BE2C (cell line): Measurements from ENCODE around the gene MTHFS.

Experiments used
- DNase-seq: peaks from one replicate; pipeline ENCODE4 v3.0.0-alpha.2; 2020
- H3K27me3 ChIP-seq: fragments of 250-450 bp; sonication (Bioruptor Pico); 2 replicates; pipeline ENCODE4 v1.5.1; 2020; ENCODE audit warnings: mild to moderate bottlenecking
- H3K36me3 ChIP-seq: fragments of 250-450 bp; sonication (Bioruptor Pico); 2 replicates; pipeline ENCODE4 v1.5.1; 2020; ENCODE audit warnings: mild to moderate bottlenecking
- H3K4me1 ChIP-seq: fragments of 250-450 bp; sonication (Bioruptor Pico); 2 replicates; pipeline ENCODE4 v1.5.1; 2020
- H3K4me3 ChIP-seq: 2 replicates; pipeline ENCODE4 v1.5.1; 2011; ENCODE audit warnings: low read depth, low read length
- H3K9me3 ChIP-seq: fragments of 250-450 bp; sonication (Bioruptor Pico); 2 replicates; pipeline ENCODE4 v1.5.1; 2020
- TF ChIP-seq, protein P1 (sequence below): IDR thresholded peaks from 2 replicates; pipeline ENCODE4 v1.5.1; 2012; ENCODE audit warnings: mild to moderate bottlenecking, low read depth, low read length

Gene MTHFS

DNA sequence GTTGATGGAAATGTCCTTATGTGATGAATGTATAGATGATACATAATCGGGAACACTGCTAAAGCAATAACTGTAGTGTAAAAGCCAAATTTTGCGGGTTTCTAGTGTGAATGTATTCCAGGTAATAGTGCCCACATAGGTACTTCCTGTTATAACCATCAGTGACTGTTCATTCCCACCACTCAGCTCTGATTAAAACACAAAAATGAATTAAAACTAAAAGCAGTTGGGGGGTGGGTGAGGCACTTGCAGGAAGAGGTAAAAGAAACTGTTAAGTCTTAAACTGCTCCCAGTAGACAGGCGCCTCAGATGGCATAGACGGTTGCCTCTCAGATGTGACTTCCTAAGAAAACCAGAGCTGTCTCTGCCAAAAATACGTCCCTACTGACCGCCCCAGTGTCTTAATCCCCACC is 893 bp upstream of the MTHFS start:
- Histone ChIP-seq H3K9me3 (no peaks in the 10 kb centered on the region), H3K27me3 (no peaks in the 10 kb centered on the region), H3K4me1 (peaks cover 24% of the 10 kb centered on the region; the same call in 1 of the 2 replicates), H3K36me3 (no peaks in the 10 kb centered on the region), H3K4me3 (peak overlapping the region; percentile 71)
- TF ChIP-seq, protein P1, sequence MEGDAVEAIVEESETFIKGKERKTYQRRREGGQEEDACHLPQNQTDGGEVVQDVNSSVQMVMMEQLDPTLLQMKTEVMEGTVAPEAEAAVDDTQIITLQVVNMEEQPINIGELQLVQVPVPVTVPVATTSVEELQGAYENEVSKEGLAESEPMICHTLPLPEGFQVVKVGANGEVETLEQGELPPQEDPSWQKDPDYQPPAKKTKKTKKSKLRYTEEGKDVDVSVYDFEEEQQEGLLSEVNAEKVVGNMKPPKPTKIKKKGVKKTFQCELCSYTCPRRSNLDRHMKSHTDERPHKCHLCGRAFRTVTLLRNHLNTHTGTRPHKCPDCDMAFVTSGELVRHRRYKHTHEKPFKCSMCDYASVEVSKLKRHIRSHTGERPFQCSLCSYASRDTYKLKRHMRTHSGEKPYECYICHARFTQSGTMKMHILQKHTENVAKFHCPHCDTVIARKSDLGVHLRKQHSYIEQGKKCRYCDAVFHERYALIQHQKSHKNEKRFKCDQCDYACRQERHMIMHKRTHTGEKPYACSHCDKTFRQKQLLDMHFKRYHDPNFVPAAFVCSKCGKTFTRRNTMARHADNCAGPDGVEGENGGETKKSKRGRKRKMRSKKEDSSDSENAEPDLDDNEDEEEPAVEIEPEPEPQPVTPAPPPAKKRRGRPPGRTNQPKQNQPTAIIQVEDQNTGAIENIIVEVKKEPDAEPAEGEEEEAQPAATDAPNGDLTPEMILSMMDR, result no peak
- DNase-seq, result no peak

DNA sequence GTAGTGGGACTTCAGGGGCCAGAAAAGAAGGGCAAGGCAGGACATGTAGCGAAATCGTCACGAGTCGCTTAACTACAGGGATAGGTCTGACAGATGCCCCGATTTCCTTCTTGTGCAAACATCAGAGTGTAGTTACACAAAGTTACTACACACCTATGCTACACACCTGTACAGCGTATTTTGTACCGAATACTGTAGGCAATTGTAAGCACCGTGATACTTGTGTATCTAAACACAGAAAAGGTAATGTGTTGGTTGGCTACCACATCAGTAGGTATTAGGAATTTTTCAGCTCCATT is 515 bp upstream of the MTHFS start:
- DNase-seq, result no peak
- TF ChIP-seq, protein P1, result no peak
- peaks cover 23% of the 10 kb centered on the region; the same call in 1 of the 2 replicates for H3K4me1 ChIP-seq
- no peaks in the 10 kb centered on the region for H3K9me3 ChIP-seq
- H3K36me3 ChIP-seq, result no peaks in the 10 kb centered on the region
- H3K4me3 ChIP-seq, result peak overlapping the region; percentile 71
- H3K27me3 ChIP-seq, result no peaks in the 10 kb centered on the region

DNA sequence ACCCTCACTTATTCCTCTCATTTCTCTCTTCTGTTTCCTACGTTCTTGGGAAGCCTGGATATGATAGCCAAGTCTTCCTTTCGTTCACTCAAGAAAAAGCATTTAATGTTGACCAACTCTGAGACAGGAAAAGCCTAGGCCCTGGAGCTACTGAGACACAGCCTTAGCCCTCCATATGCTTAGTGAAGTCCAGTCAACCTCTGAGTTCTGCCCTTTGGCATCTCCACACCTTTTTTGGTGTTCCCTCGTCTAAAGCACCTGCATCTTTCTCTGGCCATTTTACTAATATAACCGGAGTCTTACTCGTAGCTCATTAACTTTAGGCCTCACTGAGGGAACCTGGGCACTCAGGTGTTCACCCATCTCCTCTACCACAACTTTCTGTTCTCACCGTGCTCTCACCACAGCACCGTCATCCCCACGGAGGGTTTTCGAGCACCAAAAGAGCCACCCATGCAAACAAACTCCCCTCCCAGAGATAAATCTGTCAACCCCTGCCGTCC is 632 bp downstream of the MTHFS start:
- no peaks in the 10 kb centered on the region for H3K9me3 ChIP-seq
- H3K4me1 ChIP-seq, result peaks cover 16% of the 10 kb centered on the region; the same call in 1 of the 2 replicates
- DNase-seq, result no peak
- no peaks in the 10 kb centered on the region for H3K36me3 ChIP-seq
- H3K4me3 ChIP-seq, result peak overlapping the region; percentile 71
- no peaks in the 10 kb centered on the region for H3K27me3 ChIP-seq
- TF ChIP-seq, protein P1, result no peak

DNA sequence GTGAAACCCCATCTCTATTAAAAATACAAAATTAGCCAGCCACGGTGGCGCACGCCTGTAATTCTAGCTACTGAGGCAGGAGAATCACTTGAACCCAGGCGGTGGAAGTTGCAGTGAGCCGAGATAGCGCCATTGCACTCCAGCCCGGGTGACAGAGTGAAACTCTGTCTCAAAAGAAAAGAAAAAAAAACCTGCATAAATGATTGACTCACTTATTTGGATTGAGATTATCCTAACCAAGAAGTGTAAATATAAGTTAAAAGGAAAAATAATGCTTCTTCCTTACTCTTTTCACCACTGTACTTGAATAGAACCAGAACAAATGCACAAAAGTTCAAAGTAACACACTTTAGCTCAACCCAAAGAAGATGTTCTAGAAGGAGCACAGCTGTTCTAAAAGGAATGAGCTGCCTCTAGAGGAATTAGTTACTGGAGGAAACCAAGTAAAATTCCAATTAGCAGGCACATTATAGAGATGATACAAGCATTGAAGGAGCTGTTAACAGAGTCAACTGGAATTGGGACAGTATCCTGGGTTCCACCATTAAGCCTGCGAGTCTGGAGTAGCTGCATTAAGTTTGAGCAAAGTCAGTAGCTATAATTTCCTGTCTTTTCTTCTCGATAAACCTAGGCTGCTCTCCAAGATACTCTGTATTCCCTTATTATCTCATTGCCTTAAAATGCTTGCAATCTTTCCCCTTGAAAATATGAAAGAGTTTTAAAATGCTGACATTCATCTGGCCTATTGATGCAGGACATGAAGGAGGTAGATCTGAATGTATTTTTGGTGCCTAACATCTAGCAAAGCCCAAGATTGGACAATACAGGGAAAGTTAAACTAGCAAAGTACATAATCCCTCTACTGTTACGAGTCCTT is 9.5 kb downstream of the MTHFS start:
- Histone ChIP-seq H3K9me3 (no peaks in the 10 kb centered on the region), H3K4me3 (no peak overlapping the region), H3K4me1 (peaks cover 3% of the 10 kb centered on the region; the same call in 1 of the 2 replicates), H3K27me3 (no peaks in the 10 kb centered on the region), H3K36me3 (peaks cover 15% of the 10 kb centered on the region)
- TF ChIP-seq, protein P1, result no peak
- DNase-seq, result no peak

DNA sequence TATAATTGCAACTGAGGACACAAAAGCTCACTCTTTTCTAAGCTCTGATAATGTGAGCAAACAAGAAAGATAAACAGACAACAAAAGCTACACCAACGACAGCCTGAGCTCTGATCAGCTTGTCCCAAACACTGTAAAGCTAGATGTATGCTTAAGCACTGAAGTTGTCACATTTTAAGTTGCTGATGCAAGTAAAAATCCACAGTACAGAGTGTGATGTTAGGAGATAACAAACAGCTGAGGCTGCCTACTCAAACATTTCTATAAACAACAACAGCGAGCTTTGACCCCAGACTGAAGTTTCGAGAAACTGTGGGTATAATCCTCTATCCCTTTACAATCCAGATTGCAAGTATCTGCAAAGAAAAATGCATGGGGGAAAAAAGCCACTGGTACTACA is 10.7 kb downstream of the MTHFS start:
- DNase-seq, result no peak
- Histone ChIP-seq H3K4me3 (no peak overlapping the region), H3K9me3 (no peaks in the 10 kb centered on the region), H3K27me3 (no peaks in the 10 kb centered on the region), H3K36me3 (peaks cover 15% of the 10 kb centered on the region), H3K4me1 (peaks cover 9% of the 10 kb centered on the region)
- TF ChIP-seq, protein P1, result no peak

DNA sequence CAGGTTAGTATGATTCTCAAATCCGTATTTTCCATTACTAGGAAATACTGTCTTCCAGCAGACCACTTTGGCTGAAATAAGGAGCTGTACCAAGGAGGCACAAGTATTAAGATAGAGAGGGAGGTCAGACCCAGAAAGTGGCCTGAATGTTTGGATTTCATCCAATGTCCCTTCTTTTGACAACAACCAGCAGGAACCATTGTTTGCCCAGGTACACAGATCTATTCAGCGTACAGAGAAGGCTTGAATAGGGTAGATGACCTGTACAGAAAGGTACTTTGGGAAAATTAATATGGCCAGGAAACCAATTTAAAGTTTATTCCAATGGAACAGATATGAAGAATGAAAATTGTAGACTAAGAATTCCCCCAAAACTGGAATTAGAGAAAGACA is 12.6 kb downstream of the MTHFS start:
- Histone ChIP-seq H3K27me3 (no peaks in the 10 kb centered on the region), H3K9me3 (no peaks in the 10 kb centered on the region), H3K36me3 (peaks cover 15% of the 10 kb centered on the region), H3K4me3 (no peak overlapping the region), H3K4me1 (peaks cover 13% of the 10 kb centered on the region)
- DNase-seq, result no peak
- TF ChIP-seq, protein P1, result no peak
